ENCODE results near the gene VTN.
A peak's percentile ranks its signal among the peaks of the same experiment; 100 is the strongest.

The VTN gene, protein sequence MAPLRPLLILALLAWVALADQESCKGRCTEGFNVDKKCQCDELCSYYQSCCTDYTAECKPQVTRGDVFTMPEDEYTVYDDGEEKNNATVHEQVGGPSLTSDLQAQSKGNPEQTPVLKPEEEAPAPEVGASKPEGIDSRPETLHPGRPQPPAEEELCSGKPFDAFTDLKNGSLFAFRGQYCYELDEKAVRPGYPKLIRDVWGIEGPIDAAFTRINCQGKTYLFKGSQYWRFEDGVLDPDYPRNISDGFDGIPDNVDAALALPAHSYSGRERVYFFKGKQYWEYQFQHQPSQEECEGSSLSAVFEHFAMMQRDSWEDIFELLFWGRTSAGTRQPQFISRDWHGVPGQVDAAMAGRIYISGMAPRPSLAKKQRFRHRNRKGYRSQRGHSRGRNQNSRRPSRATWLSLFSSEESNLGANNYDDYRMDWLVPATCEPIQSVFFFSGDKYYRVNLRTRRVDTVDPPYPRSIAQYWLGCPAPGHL

DNA sequence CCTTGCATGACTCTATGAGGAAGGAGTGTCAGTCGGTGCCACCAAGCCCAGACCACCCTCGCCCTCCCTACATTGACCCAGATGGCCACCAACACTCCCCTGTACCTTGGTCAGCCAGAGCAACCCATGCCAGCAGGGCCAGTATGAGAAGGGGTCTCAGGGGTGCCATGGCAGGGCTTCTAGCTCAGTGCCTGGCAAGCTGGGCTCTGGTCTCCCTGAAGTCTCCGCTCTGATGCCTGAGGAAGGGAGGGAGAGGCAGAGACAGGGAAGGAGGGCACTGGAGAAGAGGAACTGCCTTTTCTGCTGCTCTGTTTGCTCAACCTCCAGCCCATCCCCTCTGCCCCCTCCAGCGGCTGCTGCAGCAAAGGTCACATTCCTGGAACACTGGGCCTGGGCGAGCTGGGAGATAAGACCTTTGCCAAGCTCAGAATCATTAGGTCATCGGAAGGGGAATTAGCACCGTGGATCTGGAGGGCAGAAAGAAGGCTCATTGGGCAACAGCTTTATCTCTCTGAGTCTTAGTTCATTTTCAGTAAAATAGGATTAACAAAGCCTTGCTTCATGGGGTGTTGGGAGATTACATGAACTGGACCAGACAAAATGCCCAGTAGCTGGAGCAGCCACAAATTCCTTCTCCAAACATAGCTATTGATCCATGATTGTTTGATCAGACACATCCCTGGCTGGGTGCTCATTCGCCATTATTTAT lies at the start of gene VTN:
Gene VTN, minus strand, starts transcription at position 273 of the 709 bp plus-strand sequence. Its CDS starts 104 bp downstream, at position 169.
- Histone ChIP-seq H3K4me3 (peak within 1 kb of the TSS; percentile 74), H3K9me3 (ENCODE audit: low read depth, low read length) (no peaks in the 10 kb centered on the region)

GRCh38 chr17:28416703-28417311 lies 46.7 kb upstream of the VTN start:
- Histone ChIP-seq H3K36me3 (ENCODE audit: insufficient read depth, low read length) (no peaks in the 10 kb centered on the region), H3K9ac (ENCODE audit: insufficient read length) (no peak overlapping the region), H3K9me3 (ENCODE audit: low read depth, low read length) (no peaks in the 10 kb centered on the region), H3K27ac (no peak overlapping the region), H3K4me3 (no peak overlapping the region)
- DNase-seq (ENCODE audit: low read depth, low spot score), result no peak
- TF ChIP-seq FOXP2 (optimal IDR thresholded peaks at IDR 0.05; ENCODE audit: control extremely low read depth, extremely low read length, insufficient read depth), result no peak
- no peak for TF ChIP-seq POLR2AphosphoS5 (IDR thresholded peaks at IDR 0.05; ENCODE audit: borderline replicate concordance, low read depth, low read length)
- no peak for TF ChIP-seq EZH2 (IDR thresholded peaks at IDR 0.05)

More for the DNA sequence above, at the start of gene VTN:
- H3K9ac ChIP-seq (ENCODE audit: insufficient read length), result no peak within 1 kb of the TSS
- DNase-seq (ENCODE audit: low read depth, low spot score), result no peak
- TF ChIP-seq EZH2 (IDR thresholded peaks at IDR 0.05), result no peak
- H3K36me3 ChIP-seq (ENCODE audit: insufficient read depth, low read length), result no peaks in the 10 kb centered on the region
- no peak within 1 kb of the TSS for H3K27ac ChIP-seq

GRCh38 chr17:28415886-28416285 lies 45.8 kb upstream of the VTN start:
- no peak for TF ChIP-seq POLR2AphosphoS5 (IDR thresholded peaks at IDR 0.05; ENCODE audit: borderline replicate concordance, low read depth, low read length)
- TF ChIP-seq EZH2 (IDR thresholded peaks at IDR 0.05), result no peak
- no peak for TF ChIP-seq FOXP2 (optimal IDR thresholded peaks at IDR 0.05; ENCODE audit: control extremely low read depth, extremely low read length, insufficient read depth)
- no peak overlapping the region for H3K27ac ChIP-seq
- no peak overlapping the region for H3K9ac ChIP-seq (ENCODE audit: insufficient read length)
- no peaks in the 10 kb centered on the region for H3K9me3 ChIP-seq (ENCODE audit: low read depth, low read length)
- DNase-seq (ENCODE audit: low read depth, low spot score), result no peak
- no peak overlapping the region for H3K4me3 ChIP-seq
- no peaks in the 10 kb centered on the region for H3K36me3 ChIP-seq (ENCODE audit: insufficient read depth, low read length)

DNA sequence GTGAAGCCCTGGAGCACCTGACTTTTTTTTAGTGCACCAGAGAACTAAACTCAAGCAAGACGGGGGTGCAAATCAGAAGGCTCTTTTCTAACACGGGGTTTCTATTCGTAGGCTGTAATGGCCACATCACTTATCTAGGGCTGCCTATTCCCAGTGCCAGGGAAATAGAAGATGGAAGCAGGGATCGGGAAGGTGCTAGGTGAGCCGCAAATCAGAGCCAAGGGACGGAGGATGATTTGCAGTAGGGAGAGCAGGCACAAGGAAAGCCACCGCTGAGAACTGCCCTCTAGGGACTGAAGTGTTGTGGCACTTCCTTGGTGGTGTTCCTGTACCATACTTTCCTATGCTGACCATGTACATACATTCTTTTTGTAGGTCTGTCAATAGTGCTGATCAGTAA lies 43.7 kb upstream of the VTN start:
- no peaks in the 10 kb centered on the region for H3K36me3 ChIP-seq (ENCODE audit: insufficient read depth, low read length)
- no peak overlapping the region for H3K4me3 ChIP-seq
- H3K9me3 ChIP-seq (ENCODE audit: low read depth, low read length), result no peaks in the 10 kb centered on the region
- H3K27ac ChIP-seq, result no peak overlapping the region
- no peak for TF ChIP-seq FOXP2 (optimal IDR thresholded peaks at IDR 0.05; ENCODE audit: control extremely low read depth, extremely low read length, insufficient read depth)
- no peak for TF ChIP-seq EZH2 (IDR thresholded peaks at IDR 0.05)
- TF ChIP-seq POLR2AphosphoS5 (IDR thresholded peaks at IDR 0.05; ENCODE audit: borderline replicate concordance, low read depth, low read length), result no peak
- no peak overlapping the region for H3K9ac ChIP-seq (ENCODE audit: insufficient read length)
- no peak for DNase-seq (ENCODE audit: low read depth, low spot score)

GRCh38 chr17:28412099-28412498 lies 42.0 kb upstream of the VTN start:
- no peak overlapping the region for H3K9ac ChIP-seq (ENCODE audit: insufficient read length)
- DNase-seq (ENCODE audit: low read depth, low spot score), result no peak
- TF ChIP-seq POLR2AphosphoS5 (IDR thresholded peaks at IDR 0.05; ENCODE audit: borderline replicate concordance, low read depth, low read length) (no peak), EZH2 (IDR thresholded peaks at IDR 0.05) (no peak), FOXP2 (optimal IDR thresholded peaks at IDR 0.05; ENCODE audit: control extremely low read depth, extremely low read length, insufficient read depth) (no peak)
- no peak overlapping the region for H3K27ac ChIP-seq
- H3K4me3 ChIP-seq, result no peak overlapping the region
- H3K9me3 ChIP-seq (ENCODE audit: low read depth, low read length), result no peaks in the 10 kb centered on the region
- H3K36me3 ChIP-seq (ENCODE audit: insufficient read depth, low read length), result no peaks in the 10 kb centered on the region

GRCh38 chr17:28407974-28408306 lies 37.8 kb upstream of the VTN start:
- DNase-seq (ENCODE audit: low read depth, low spot score), result no peak
- Histone ChIP-seq H3K9ac (ENCODE audit: insufficient read length) (no peak overlapping the region), H3K36me3 (ENCODE audit: insufficient read depth, low read length) (no peaks in the 10 kb centered on the region), H3K4me3 (no peak overlapping the region), H3K9me3 (ENCODE audit: low read depth, low read length) (no peaks in the 10 kb centered on the region), H3K27ac (no peak overlapping the region)
- no peak for TF ChIP-seq FOXP2 (optimal IDR thresholded peaks at IDR 0.05; ENCODE audit: control extremely low read depth, extremely low read length, insufficient read depth)
- TF ChIP-seq EZH2 (IDR thresholded peaks at IDR 0.05), result no peak
- no peak for TF ChIP-seq POLR2AphosphoS5 (IDR thresholded peaks at IDR 0.05; ENCODE audit: borderline replicate concordance, low read depth, low read length)

- no peak overlapping the region for H3K27ac ChIP-seq
- H3K9me3 ChIP-seq (ENCODE audit: low read depth, low read length), result no peaks in the 10 kb centered on the region
- H3K36me3 ChIP-seq (ENCODE audit: insufficient read depth, low read length), result no peaks in the 10 kb centered on the region
- DNase-seq (ENCODE audit: low read depth, low spot score), result no peak
- H3K4me3 ChIP-seq, result no peak overlapping the region
- no peak overlapping the region for H3K9ac ChIP-seq (ENCODE audit: insufficient read length)
- no peak for TF ChIP-seq POLR2AphosphoS5 (IDR thresholded peaks at IDR 0.05; ENCODE audit: borderline replicate concordance, low read depth, low read length)
- TF ChIP-seq EZH2 (IDR thresholded peaks at IDR 0.05), result no peak
- no peak for TF ChIP-seq FOXP2 (optimal IDR thresholded peaks at IDR 0.05; ENCODE audit: control extremely low read depth, extremely low read length, insufficient read depth)
Measured at GRCh38 chr17:28407130-28407973, 37.2 kb upstream of the VTN start.

DNA sequence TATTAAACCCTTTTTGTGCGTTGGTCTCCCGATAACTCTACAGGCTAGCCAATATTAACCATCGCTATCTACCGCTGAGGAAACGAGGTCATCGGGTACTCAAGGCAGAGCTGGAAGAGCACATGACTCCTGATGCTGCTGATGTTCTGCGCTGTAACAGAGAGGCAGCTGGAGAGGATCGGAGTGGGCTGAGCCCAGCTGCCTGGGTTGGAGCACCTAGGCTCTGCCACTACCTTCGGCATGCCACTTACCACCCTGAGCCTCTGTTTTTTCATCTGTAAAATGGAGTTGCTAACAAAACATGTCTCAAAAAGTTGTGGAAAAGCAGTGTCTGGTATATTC lies 36.3 kb upstream of the VTN start:
- Histone ChIP-seq H3K9ac (ENCODE audit: insufficient read length) (no peak overlapping the region), H3K9me3 (ENCODE audit: low read depth, low read length) (no peaks in the 10 kb centered on the region), H3K36me3 (ENCODE audit: insufficient read depth, low read length) (no peaks in the 10 kb centered on the region), H3K27ac (no peak overlapping the region), H3K4me3 (peak overlapping the region; percentile 88)
- no peak for TF ChIP-seq FOXP2 (optimal IDR thresholded peaks at IDR 0.05; ENCODE audit: control extremely low read depth, extremely low read length, insufficient read depth)
- TF ChIP-seq EZH2 (IDR thresholded peaks at IDR 0.05), result no peak
- no peak for TF ChIP-seq POLR2AphosphoS5 (IDR thresholded peaks at IDR 0.05; ENCODE audit: borderline replicate concordance, low read depth, low read length)
- no peak for DNase-seq (ENCODE audit: low read depth, low spot score)

All from SK-N-MC (cell line).